Adrenal gland (tissue), 5 donors: Measurements from ENCODE around the gene DLG2.

Experiments
- POLR2A ChIP-seq, 2 donors: fragments of 450-650 bp; IDR thresholded peaks; one replicate each; pipeline ENCODE4 v1.6.1; 2017; ENCODE audit warnings: antibody characterized with exemption in 2 of 2, mild to moderate bottlenecking in 2 of 2, moderate library complexity in 1 of 2
- TF ChIP-seq, protein P1 (sequence below), 6 experiments: fragments of 450-650 bp in 4 of 6; fragments of 200-600 bp in 2 of 6; sonication (generic) in 1 of 6; IDR thresholded peaks; 1 replicate in 5 of 6; 2 replicates in 1 of 6; pipeline versions ENCODE4 v1.5.1 to v1.8.0; 2016 to 2021; ENCODE audit warnings: antibody characterized with exemption in 6 of 6, mild to moderate bottlenecking in 2 of 6, moderate library complexity in 1 of 6
- donor health status: DM: no; HTN: no; CAD: no.

DNA sequence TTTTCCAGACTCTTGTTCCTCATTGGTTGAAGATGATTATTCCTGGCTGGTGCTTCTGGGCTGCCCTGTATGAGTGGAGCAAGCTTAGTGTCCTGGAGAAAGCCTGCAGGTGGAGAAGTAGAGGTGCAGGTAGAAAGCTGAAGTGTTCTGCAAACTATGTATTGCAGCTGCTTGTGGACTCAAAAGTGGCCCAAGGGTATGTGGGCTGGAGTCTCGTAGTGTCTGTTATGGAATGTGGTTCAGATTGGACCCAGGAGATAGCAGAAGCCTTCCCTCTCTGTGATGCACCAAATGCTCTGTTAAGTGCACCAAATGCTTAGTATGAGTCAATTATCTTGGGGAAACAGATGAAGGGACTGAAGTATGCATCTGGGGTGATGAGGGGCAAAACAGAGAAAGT is 2218.2 kb downstream of the DLG2 start:
- TF ChIP-seq, protein P1, sequence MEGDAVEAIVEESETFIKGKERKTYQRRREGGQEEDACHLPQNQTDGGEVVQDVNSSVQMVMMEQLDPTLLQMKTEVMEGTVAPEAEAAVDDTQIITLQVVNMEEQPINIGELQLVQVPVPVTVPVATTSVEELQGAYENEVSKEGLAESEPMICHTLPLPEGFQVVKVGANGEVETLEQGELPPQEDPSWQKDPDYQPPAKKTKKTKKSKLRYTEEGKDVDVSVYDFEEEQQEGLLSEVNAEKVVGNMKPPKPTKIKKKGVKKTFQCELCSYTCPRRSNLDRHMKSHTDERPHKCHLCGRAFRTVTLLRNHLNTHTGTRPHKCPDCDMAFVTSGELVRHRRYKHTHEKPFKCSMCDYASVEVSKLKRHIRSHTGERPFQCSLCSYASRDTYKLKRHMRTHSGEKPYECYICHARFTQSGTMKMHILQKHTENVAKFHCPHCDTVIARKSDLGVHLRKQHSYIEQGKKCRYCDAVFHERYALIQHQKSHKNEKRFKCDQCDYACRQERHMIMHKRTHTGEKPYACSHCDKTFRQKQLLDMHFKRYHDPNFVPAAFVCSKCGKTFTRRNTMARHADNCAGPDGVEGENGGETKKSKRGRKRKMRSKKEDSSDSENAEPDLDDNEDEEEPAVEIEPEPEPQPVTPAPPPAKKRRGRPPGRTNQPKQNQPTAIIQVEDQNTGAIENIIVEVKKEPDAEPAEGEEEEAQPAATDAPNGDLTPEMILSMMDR (IDR thresholded peaks at IDR 0.05), result no peak
- no peak for TF ChIP-seq POLR2A (IDR thresholded peaks at IDR 0.05)
